Measurements from ENCODE around the gene ARL17B.
"Not testable (repeated sequence)": the region's sequence is repeated elsewhere in the genome, so short reads cannot be mapped to it uniquely, and the experiment has no call there.

ARL17B gene

DNA sequence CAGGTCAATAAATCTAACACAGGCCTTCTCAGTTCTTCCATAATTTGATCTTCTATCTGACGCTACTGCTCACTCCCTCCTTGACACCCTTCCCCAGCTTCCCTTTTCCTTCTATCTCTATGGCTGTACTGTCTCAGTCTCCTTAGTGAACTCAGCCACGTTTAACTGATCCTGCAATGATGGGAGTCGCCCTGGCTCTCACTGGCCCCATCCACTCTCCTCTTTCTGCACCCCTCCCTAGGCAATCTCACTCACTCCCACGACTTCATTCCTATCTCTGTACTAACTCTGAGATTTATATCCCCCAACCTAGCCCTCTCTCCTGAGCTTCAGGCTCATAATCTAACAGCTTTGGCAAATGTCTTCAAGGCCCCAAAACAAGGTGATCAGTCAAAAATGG, 7.7 kb downstream of the ARL17B start:
- H3K9ac ChIP-seq (ENCODE audit: insufficient read length); H3K4me3 ChIP-seq; DNase-seq (ENCODE audit: low read depth, low spot score); H3K27ac ChIP-seq; H3K36me3 ChIP-seq (ENCODE audit: insufficient read depth, low read length); H3K9me3 ChIP-seq (ENCODE audit: low read depth, low read length): not testable (repeated sequence)

DNA sequence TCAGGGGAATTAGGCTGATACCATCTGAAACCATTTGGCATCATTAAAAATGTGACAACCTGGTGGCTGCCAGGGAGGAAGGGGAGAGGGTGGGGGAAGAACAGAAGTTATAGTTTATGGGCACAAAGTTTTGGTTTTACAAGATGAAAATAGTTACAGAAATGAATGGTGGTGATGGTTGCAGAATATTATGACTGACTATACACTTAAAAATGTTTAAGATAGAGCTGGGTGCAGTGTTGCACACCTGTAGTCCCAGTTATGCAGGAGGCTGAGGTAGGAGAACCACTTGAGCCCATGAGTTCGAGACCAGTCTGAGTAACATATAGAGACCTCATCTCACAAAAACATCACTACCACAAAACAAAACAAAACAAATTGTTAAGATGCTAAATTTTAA, 12.5 kb downstream of the ARL17B start:
- H3K9ac ChIP-seq (ENCODE audit: insufficient read length); H3K4me3 ChIP-seq; H3K9me3 ChIP-seq (ENCODE audit: low read depth, low read length); DNase-seq (ENCODE audit: low read depth, low spot score); H3K27ac ChIP-seq; H3K36me3 ChIP-seq (ENCODE audit: insufficient read depth, low read length): not testable (repeated sequence)

DNA sequence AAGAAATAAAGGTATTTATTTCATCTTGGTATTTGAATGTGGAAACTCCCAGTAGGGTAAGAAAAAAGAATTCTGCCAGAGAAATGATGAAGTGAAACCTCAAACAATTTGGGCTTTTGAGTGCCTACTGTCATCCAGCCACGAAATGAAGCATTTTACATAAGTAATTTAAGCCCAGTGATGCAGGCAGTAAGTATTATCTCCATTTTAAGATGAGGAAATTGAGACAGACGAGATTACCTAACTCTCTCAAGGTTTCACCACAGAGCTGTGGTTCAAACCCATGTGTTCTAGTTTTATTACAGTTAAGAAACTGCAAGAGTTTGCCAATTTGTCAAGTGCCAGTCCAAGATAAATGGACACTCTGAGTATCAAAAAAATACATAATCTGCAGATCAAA, 13.2 kb downstream of the ARL17B start:
- not testable (repeated sequence) for H3K36me3 ChIP-seq (ENCODE audit: insufficient read depth, low read length); H3K9ac ChIP-seq (ENCODE audit: insufficient read length); DNase-seq (ENCODE audit: low read depth, low spot score); H3K4me3 ChIP-seq; H3K27ac ChIP-seq; H3K9me3 ChIP-seq (ENCODE audit: low read depth, low read length)

DNA sequence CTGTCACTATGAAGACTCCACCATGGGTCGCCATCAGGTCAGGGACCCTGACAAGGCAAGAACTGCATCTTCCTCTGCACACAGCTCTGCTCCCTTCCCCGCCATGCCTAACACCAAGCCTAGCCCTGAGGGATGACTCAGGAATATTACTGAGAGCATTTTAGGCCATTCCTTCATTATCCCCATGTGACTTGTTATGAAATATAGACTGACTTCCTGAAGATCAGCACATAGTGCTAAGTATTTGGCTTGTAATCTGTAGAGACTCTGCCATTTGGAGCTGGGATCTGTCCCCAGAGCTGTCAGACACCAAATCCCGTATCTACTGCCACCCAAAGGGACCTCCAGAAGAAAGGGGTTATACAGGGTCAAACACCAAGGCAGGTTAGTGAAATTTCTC, 19.4 kb downstream of the ARL17B start:
- not testable (repeated sequence) for H3K4me3 ChIP-seq; H3K27ac ChIP-seq; H3K36me3 ChIP-seq (ENCODE audit: insufficient read depth, low read length); H3K9ac ChIP-seq (ENCODE audit: insufficient read length); H3K9me3 ChIP-seq (ENCODE audit: low read depth, low read length); DNase-seq (ENCODE audit: low read depth, low spot score)

DNA sequence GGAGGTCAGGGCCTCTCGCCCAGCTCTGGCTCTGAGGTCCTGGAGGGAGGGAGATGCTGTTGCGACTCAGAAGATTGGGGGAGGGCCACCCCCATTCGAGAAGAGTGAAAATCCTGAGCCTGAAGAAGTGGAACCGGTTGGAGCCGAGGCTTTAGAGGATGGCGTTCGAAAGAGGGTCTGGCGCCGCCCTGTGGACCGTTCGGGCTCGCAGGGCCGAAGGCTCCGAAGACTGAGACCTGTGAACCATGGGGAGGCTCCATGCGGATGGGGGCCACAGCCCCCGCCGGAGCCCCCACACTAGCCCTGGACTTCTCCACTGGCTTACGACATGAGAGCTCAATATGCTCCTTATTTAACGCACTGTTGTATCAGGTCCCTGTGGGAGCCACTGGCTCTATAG, 20.3 kb downstream of the ARL17B start:
- not testable (repeated sequence) for DNase-seq (ENCODE audit: low read depth, low spot score); H3K36me3 ChIP-seq (ENCODE audit: insufficient read depth, low read length); H3K9me3 ChIP-seq (ENCODE audit: low read depth, low read length); H3K4me3 ChIP-seq; H3K9ac ChIP-seq (ENCODE audit: insufficient read length); H3K27ac ChIP-seq

DNA sequence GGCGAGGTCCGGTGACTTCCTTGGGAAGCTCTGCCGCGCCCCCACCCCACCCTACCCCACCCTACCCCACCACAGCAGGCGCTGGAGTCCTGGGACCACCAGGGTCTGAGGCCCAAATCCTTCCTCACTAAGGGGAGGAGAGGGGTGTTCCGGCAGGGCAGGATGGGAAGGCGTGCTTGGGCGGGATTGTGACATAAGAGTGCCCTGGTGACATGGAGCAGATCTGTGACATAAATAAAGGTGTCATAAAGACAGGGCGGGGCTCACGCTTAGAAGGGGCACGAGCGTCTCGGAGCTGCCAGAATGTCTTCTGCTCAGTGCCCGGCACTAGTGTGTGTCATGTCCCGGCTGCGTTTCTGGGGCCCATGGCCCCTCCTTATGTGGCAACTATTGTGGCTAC, 66.7 kb downstream of the ARL17B start, which contains the start of gene LRRC37A:
Gene LRRC37A (plus strand): TSS at position 301 of the 400 bp plus-strand sequence. CDS start 3 bp downstream, at position 304.
- not testable (repeated sequence) for H3K9me3 ChIP-seq (ENCODE audit: low read depth, low read length); H3K9ac ChIP-seq (ENCODE audit: insufficient read length); H3K4me3 ChIP-seq; H3K36me3 ChIP-seq (ENCODE audit: insufficient read depth, low read length); H3K27ac ChIP-seq; DNase-seq (ENCODE audit: low read depth, low spot score)

DNA sequence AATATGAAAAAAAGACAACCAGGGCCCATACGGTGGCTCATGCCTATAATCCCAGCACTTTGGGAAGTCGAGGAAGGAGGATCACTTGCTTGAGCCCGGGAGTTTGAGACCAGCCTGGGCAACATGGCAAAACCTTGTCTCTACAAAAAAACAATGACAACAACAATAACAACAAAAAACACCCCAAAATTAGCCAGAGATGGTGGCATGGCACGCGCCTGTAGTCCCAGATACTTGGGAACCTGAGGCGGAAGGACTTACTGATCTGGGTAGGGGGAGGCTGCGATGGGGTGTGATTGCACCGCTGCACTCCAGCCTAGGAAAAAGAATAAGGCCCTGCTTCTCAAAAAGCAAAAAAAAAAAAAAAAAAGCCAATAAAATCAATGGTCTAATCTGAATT, 69.9 kb downstream of the ARL17B start:
- not testable (repeated sequence) for H3K9me3 ChIP-seq (ENCODE audit: low read depth, low read length); H3K27ac ChIP-seq; H3K36me3 ChIP-seq (ENCODE audit: insufficient read depth, low read length); H3K9ac ChIP-seq (ENCODE audit: insufficient read length); DNase-seq (ENCODE audit: low read depth, low spot score); H3K4me3 ChIP-seq

DNA sequence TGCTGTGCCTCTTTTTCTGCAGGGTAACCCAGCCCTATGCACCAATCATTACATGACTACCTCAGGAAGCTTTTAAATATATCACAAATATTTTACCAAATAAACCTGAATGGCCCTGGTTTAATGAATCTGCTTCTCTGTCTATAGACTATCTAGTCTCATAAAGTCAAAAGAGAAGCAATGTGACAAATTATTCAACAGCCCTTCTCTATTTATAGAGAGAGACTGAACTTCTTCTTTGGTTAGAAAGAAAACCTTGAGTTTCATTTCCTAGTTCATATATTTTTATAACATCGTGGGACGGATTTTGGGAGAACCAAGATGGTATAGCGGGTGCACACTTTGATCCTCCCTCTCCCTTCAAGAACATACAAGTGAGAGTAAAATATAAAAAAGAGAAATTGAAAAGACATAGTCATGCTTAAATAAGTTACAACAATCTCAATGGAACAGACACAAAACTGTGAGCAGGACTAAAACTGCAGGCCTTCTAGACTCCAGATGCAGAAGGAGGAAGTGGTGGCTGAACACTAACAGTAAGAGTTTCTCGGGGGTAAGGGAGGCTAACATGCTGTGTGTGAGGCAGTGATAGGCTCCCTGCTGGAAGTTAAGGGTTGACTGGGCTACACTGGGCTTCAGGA, 70.5 kb downstream of the ARL17B start:
- not testable (repeated sequence) for H3K9me3 ChIP-seq (ENCODE audit: low read depth, low read length); H3K4me3 ChIP-seq; H3K36me3 ChIP-seq (ENCODE audit: insufficient read depth, low read length); H3K27ac ChIP-seq; H3K9ac ChIP-seq (ENCODE audit: insufficient read length); DNase-seq (ENCODE audit: low read depth, low spot score)

DNA sequence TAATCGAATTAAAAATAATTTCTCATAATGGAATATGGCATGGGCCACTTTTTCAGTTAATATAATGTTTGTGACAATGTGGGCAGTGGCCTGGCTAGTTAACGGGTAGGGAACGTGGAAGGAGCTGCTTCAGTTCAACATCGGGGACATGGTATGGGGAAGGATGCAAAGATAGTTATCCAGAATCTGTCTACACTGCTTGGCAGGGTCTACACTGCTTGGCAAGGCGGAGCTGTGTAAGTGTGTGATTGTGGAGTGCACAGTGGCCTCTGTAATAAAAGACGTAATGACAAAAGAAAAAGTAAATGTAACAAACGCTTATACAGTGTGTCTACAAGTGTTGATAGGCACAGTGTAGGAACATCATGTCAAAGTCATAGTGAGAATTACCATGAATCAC, 74.0 kb downstream of the ARL17B start:
- not testable (repeated sequence) for H3K9ac ChIP-seq (ENCODE audit: insufficient read length); DNase-seq (ENCODE audit: low read depth, low spot score); H3K36me3 ChIP-seq (ENCODE audit: insufficient read depth, low read length); H3K4me3 ChIP-seq; H3K27ac ChIP-seq; H3K9me3 ChIP-seq (ENCODE audit: low read depth, low read length)

DNA sequence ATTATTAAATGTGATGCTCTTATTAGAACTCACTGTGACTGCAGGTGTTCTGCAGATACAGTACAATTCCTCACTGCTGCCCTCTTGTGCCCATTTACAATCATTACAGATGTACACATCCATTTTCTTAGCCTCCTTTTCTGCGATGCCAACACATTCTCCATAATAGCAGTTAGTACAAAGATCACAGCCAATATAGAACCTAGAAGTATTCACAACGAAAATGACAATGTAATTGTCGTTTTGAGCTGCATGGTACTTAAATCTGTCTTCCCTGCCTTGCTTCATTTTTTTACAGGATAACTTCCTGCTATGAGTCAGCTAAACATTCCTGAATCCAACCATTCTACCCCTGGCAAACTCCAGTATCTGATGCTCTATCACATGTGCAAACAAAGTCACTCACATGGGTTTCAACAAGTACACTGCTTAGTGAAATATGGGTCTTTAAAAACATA, 74.8 kb downstream of the ARL17B start:
- not testable (repeated sequence) for H3K9ac ChIP-seq (ENCODE audit: insufficient read length); H3K4me3 ChIP-seq; H3K27ac ChIP-seq; H3K9me3 ChIP-seq (ENCODE audit: low read depth, low read length); H3K36me3 ChIP-seq (ENCODE audit: insufficient read depth, low read length)
- peak; percentile 72 for DNase-seq (ENCODE audit: low read depth, low spot score)

DNA sequence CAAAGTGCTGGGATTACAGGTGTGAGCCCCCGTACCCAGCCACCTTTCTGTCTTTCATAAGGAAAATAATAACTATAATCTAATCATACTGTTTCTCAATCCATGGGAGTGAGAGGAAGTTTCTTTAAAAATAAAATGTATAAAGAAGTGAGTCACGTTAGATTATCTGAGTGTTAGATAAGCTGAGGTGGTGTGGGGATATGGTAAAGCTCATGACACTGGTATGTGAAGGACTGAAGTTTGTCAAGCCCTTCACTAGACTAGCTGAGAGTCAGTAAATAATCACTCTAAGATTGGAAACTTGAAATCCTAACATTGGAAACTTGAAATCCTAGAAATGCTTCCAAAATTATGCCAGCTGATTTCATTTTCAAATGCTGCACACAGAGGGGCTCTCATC, 76.1 kb downstream of the ARL17B start:
- not testable (repeated sequence) for H3K27ac ChIP-seq; H3K36me3 ChIP-seq (ENCODE audit: insufficient read depth, low read length); H3K9me3 ChIP-seq (ENCODE audit: low read depth, low read length); H3K9ac ChIP-seq (ENCODE audit: insufficient read length); H3K4me3 ChIP-seq; DNase-seq (ENCODE audit: low read depth, low spot score)

DNA sequence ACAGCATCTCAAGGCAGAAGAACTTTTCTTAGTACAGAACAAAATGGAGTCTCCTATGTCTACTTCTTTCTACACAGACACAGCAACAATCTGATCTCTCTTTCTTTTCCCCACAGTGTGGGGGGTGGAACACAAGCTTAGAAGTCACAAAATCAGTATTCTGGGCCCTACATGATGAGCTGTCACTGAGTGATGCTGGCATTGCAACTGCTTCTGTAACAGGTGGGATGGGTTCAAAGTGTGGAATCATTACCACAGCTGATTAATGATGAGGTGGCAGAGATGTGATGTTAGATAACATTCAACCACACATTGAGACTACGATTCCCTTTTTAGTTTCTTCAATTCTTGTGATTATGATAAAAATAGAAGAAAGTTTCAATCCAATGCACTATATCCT, 77.1 kb downstream of the ARL17B start:
- DNase-seq (ENCODE audit: low read depth, low spot score); H3K9me3 ChIP-seq (ENCODE audit: low read depth, low read length); H3K36me3 ChIP-seq (ENCODE audit: insufficient read depth, low read length); H3K27ac ChIP-seq; H3K4me3 ChIP-seq; H3K9ac ChIP-seq (ENCODE audit: insufficient read length): not testable (repeated sequence)

DNA sequence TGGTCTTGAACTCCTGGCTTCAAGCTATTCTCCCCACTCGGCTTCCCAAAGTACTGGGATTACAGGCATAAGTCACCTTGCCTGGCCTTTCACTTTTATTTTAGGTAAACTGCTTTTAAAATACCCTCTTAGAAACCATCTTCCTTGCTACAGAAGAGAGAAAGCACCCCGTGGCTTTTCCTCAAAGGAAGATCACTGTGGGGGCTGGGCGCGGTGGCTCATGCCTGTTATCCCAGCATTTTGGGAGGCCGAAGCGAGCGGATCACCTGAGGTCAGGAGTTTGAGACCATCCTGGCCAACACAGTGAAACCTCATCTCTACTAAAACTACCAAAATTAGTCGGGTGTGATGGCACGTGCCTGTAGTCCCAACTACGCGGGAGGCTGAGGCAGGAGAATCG, 78.9 kb downstream of the ARL17B start:
- H3K4me3 ChIP-seq; H3K27ac ChIP-seq; H3K9ac ChIP-seq (ENCODE audit: insufficient read length); DNase-seq (ENCODE audit: low read depth, low spot score); H3K9me3 ChIP-seq (ENCODE audit: low read depth, low read length); H3K36me3 ChIP-seq (ENCODE audit: insufficient read depth, low read length): not testable (repeated sequence)

DNA sequence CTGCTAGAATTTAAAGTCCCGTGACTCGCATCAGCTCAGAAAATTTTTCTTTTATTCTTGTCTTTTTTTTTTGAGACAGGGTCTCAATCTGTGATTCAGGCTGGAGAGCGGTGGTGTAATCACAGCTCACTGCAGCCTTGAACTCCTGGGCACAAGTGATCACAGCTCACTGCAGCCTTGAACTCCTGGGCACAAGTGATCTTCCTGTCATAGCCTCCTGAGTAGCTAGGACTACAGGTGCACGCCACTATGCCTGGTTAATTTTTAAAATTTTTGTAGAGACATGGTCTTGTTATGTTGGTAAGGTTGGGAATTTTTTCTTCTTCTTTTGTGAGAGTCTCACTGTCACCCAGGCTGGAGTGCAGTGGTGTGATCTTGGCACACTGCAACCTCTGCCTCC, 80.2 kb downstream of the ARL17B start:
- not testable (repeated sequence) for H3K27ac ChIP-seq; H3K9ac ChIP-seq (ENCODE audit: insufficient read length); H3K4me3 ChIP-seq; DNase-seq (ENCODE audit: low read depth, low spot score); H3K36me3 ChIP-seq (ENCODE audit: insufficient read depth, low read length); H3K9me3 ChIP-seq (ENCODE audit: low read depth, low read length)

DNA sequence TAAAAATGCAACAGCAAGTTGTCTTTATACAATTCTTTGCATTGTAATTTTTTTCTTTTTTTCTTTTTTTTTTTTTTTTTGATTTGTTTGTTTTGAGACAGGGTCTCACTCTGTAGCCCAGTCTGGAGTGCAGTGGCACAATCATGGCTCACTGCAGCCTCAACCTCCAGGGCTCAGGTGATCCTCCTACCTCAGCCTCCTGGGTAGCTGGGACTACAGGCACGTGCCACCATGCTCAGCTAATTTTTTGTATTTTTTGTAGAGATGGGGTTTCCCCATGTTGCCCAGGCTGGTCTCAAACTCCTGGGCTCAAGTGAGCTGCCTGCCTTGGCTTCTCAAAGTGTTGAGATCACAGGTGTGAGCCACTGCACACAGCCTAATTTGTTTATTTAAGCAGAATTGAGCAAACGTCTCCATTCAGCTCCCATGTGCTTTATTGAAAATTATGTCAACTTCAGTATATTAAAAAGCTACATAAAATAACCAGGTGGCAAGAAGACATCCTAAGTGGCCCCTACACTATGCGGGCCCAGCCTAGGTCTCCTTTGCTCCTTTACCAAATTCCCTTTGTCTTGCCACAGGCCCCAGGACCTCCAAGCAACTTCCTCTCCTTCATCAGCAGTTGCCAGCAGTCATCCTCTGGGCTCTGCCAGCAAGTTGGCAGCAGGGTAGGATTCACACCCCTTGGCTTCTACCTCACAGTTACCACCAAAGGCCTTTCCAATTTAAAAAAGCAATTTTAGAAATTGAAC, 84.7 kb downstream of the ARL17B start:
- H3K36me3 ChIP-seq (ENCODE audit: insufficient read depth, low read length); H3K4me3 ChIP-seq; DNase-seq (ENCODE audit: low read depth, low spot score); H3K9ac ChIP-seq (ENCODE audit: insufficient read length); H3K27ac ChIP-seq; H3K9me3 ChIP-seq (ENCODE audit: low read depth, low read length): not testable (repeated sequence)

Measured in SK-N-MC (cell line).